Gastrocnemius medialis (tissue), 4 donors: ENCODE results near the gene C16orf46. TPM values are rescaled to one million over a fixed set of nuclear protein-coding genes. Genes with fewer than 3 reads are reported as not detected.

Experiments
- ATAC-seq, 2 donors: fragments of 150-250 bp; one replicate each; pipeline ENCODE4 v1.9.1; 2016
- DNase-seq, 2 donors: peaks; one replicate each; pipeline ENCODE4 v3.0.0-alpha.2; 2019
- H3K27ac ChIP-seq, 4 donors: fragments of 200-600 bp; sonication (generic); 1 replicate in 1 of 4; 2 replicates in 3 of 4; pipeline ENCODE4 v1.5.1; 2016 to 2018; ENCODE audit warnings: mild to moderate bottlenecking in 2 of 4, moderate library complexity in 1 of 4
- H3K27me3 ChIP-seq, 3 donors: fragments of 200-600 bp; sonication (generic) in 2 of 3; 1 replicate in 1 of 3; 2 replicates in 2 of 3; pipeline versions ENCODE4 v1.5.1 to v1.6.0; 2016 to 2019; ENCODE audit warnings: mild to moderate bottlenecking in 1 of 3, moderate library complexity in 1 of 3
- H3K36me3 ChIP-seq, 2 donors: fragments of 200-600 bp; sonication (generic) in 1 of 2; one replicate each; pipeline ENCODE4 v1.5.1; 2017 to 2018
- H3K4me1 ChIP-seq, 2 donors: fragments of 200-600 bp; sonication (generic) in 1 of 2; one replicate each; pipeline ENCODE4 v1.5.1; 2016 to 2017; ENCODE audit warnings: mild to moderate bottlenecking in 2 of 2
- H3K4me3 ChIP-seq, 4 donors: fragments of 200-600 bp; sonication (generic) in 3 of 4; 1 replicate in 1 of 4; 2 replicates in 3 of 4; pipeline ENCODE4 v1.5.1; 2016 to 2019; ENCODE audit warnings: mild to moderate bottlenecking in 2 of 4
- H3K9me3 ChIP-seq, 3 donors: fragments of 200-600 bp; sonication (generic) in 2 of 3; 1 replicate in 1 of 3; 2 replicates in 2 of 3; pipeline ENCODE4 v1.5.1; 2016 to 2019
- CTCF ChIP-seq, 5 experiments: fragments of 450-650 bp in 3 of 5; fragments of 200-600 bp in 2 of 5; sonication (generic) in 2 of 5; IDR thresholded peaks in 4 of 5; conservative IDR thresholded peaks in 1 of 5; 1 replicate in 4 of 5; 2 replicates in 1 of 5; pipeline ENCODE4 v1.5.1; 2016 to 2019; ENCODE audit warnings: antibody characterized with exemption in 5 of 5, mild to moderate bottlenecking in 3 of 5, moderate library complexity in 3 of 5
- POLR2A ChIP-seq, 2 donors: fragments of 450-650 bp; IDR thresholded peaks; one replicate each; pipeline ENCODE4 v1.6.1; 2017; ENCODE audit warnings: antibody characterized with exemption in 2 of 2, mild to moderate bottlenecking in 2 of 2, moderate library complexity in 2 of 2
- in situ Hi-C, 4 donors: fragments of 200-750 bp; cut with MboI; loops; one replicate each; pipeline versions ENCODE4 v1.15.0 to v1.8.0; 2017; ENCODE audit warnings: low sequenced_read_pairs in 4 of 4
- intact Hi-C: fragments of 100-400 bp; cut with DNase I; formaldehyde crosslinking; loops from one replicate; pipeline ENCODE4 v1.15.1; 2023; ENCODE audit warnings: low total_unique reads
- total RNA-seq, 4 donors: library from RNA; depleted of rRNA; stranded (reverse); fragments of >200 nt; gene quantifications; one replicate each; pipeline versions ENCODE4 v1.1.0 to v1.2.3, GENCODE V29; 2016

The C16orf46 gene
- total RNA-seq, 4 donors from 2014 or later = 0.88 TPM; not detected in 3

- Histone ChIP-seq H3K4me3 (no peak overlapping the region), H3K27me3 (no peaks in the 10 kb centered on the region), H3K9me3 (no peaks in the 10 kb centered on the region), H3K4me1 (no peaks in the 10 kb centered on the region), H3K36me3 (peaks cover 0 to 7% of the 10 kb centered on the region in 2 donors), H3K27ac (no peak overlapping the region)
- no peak for DNase-seq
- no peak for ATAC-seq
- TF ChIP-seq CTCF (IDR thresholded peaks at IDR 0.05 in 4 of 5, conservative IDR thresholded peaks at IDR 0.05 in 1 of 5) (no peak), POLR2A (IDR thresholded peaks at IDR 0.05) (no peak)
- intact Hi-C loops (no loop called here), in situ Hi-C loops (loop anchor here in 1 of 4 donors (25.0 kb wide), 1 partner anchor 223 kb away; the partner anchor contains the start of gene GAN)
These were observed 11.8 kb upstream of the C16orf46 start for GRCh38 chr16:81088836-81089235.

GRCh38 chr16:81081014-81081413 is 4.0 kb upstream of the C16orf46 start:
- no peak for ATAC-seq
- Histone ChIP-seq H3K36me3 (peaks cover 0 to 4% of the 10 kb centered on the region in 2 donors), H3K4me3 (no peak overlapping the region), H3K4me1 (peaks cover 4 to 7% of the 10 kb centered on the region in 2 donors), H3K27me3 (no peaks in the 10 kb centered on the region), H3K27ac (no peak overlapping the region), H3K9me3 (no peaks in the 10 kb centered on the region)
- intact Hi-C loops (no loop called here), in situ Hi-C loops (loop anchor here in 1 of 4 donors (25.0 kb wide), 1 partner anchor 231 kb away; the partner anchor contains the start of gene GAN)
- DNase-seq = no peak
- TF ChIP-seq CTCF (IDR thresholded peaks at IDR 0.05 in 4 of 5, conservative IDR thresholded peaks at IDR 0.05 in 1 of 5) (no peak), POLR2A (IDR thresholded peaks at IDR 0.05) (no peak)

- Histone ChIP-seq H3K36me3 (peaks cover 0 to 4% of the 10 kb centered on the region in 2 donors), H3K27ac (no peak overlapping the region), H3K4me1 (peaks cover 4 to 7% of the 10 kb centered on the region in 2 donors), H3K27me3 (no peaks in the 10 kb centered on the region), H3K9me3 (no peaks in the 10 kb centered on the region), H3K4me3 (no peak overlapping the region)
- in situ Hi-C loops = loop anchor here in 1 of 4 donors (25.0 kb wide), 1 partner anchor 232 kb away; the partner anchor contains the start of gene GAN
- ATAC-seq (no peak), DNase-seq (no peak)
- intact Hi-C loops = no loop called here
- TF ChIP-seq CTCF (IDR thresholded peaks at IDR 0.05 in 4 of 5, conservative IDR thresholded peaks at IDR 0.05 in 1 of 5) = no peak
These were observed 3.2 kb upstream of the C16orf46 start for GRCh38 chr16:81080233-81080632.

- Histone ChIP-seq H3K36me3 (no peaks in the 10 kb centered on the region), H3K27ac (peak overlapping the region; percentile 90 to 99 (median 94)), H3K4me1 (peaks cover 4 to 7% of the 10 kb centered on the region in 2 donors), H3K9me3 (no peaks in the 10 kb centered on the region), H3K4me3 (peak overlapping the region; percentile 73 to 90 (median 82)), H3K27me3 (no peaks in the 10 kb centered on the region)
- in situ Hi-C loops (loop anchor here in 1 of 4 donors (5.0 to 25.0 kb wide), 2 partner anchors 39 to 236 kb away; partner anchors contain the start of genes ATMIN and GAN), intact Hi-C loops (loop anchor here (1.0 to 5.0 kb wide), 6 partner anchors 20 to 241 kb away; partner anchors contain the start of genes ATMIN, CENPN and GCSH)
- ATAC-seq (peak; percentile 94 to 96), DNase-seq (peak; percentile 72 to 82)
- TF ChIP-seq CTCF (IDR thresholded peaks at IDR 0.05 in 4 of 5, conservative IDR thresholded peaks at IDR 0.05 in 1 of 5) = no peak
- TF ChIP-seq POLR2A (IDR thresholded peaks at IDR 0.05) = peak in 1 of 2 donors; percentile 16
These were observed 417 bp downstream of the C16orf46 start for GRCh38 chr16:81076566-81077075.
